HepG2 (cell line): ENCODE data around the gene NGEF. TPM values are rescaled to one million over a fixed set of nuclear protein-coding genes. Genes with fewer than 3 reads are reported as not detected.
A peak's percentile ranks its signal among the peaks of the same experiment; 100 is the strongest.

Source experiments
- ARNTL ChIP-seq: sonication (generic); formaldehyde crosslinking; IDR thresholded peaks from 2 replicates; pipeline ENCODE4 v1.4.0; 2020; ENCODE audit warnings: mild to moderate bottlenecking, missing genetic modification reagents
- CERS6 ChIP-seq: sonication (generic); formaldehyde crosslinking; IDR thresholded peaks from 2 replicates; pipeline ENCODE4 v1.5.0; 2020; ENCODE audit warnings: missing genetic modification reagents
- CSRNP2 ChIP-seq: sonication (generic); formaldehyde crosslinking; conservative IDR thresholded peaks from 2 replicates; pipeline ENCODE4 v1.8.0; 2022; ENCODE audit warnings: low read depth, missing genetic modification reagents
- ESRRA ChIP-seq: sonication (generic); formaldehyde crosslinking; IDR thresholded peaks from 2 replicates; pipeline ENCODE4 v1.5.1; 2020; ENCODE audit warnings: mild to moderate bottlenecking, low read depth, missing genetic modification reagents
- FOXA3 ChIP-seq: IDR thresholded peaks from 2 replicates; pipeline ENCODE4 v1.6.1; 2016; ENCODE audit warnings: missing genetic modification reagents, missing compliant biosample characterization
- FOXK1 ChIP-seq: sonication (generic); formaldehyde crosslinking; IDR thresholded peaks from 2 replicates; pipeline ENCODE4 v1.4.0; 2020; ENCODE audit warnings: low read depth, missing genetic modification reagents, borderline replicate concordance
- IRF2 ChIP-seq: IDR thresholded peaks from 2 replicates; pipeline ENCODE4 v1.6.1; 2018; ENCODE audit warnings: missing genetic modification reagents, missing compliant biosample characterization
- MXI1 ChIP-seq: IDR thresholded peaks from 3 replicates; pipeline ENCODE4 v1.6.1; 2012; ENCODE audit warnings: low read depth, low read length, inconsistent platforms, borderline replicate concordance
- NFKBIZ ChIP-seq: IDR thresholded peaks from 2 replicates; pipeline ENCODE4 v1.6.1; 2018; ENCODE audit warnings: missing genetic modification reagents, missing compliant biosample characterization
- NONO ChIP-seq, 2 experiments: fragments of 450-650 bp in 1 of 2; sonication (generic) in 1 of 2; formaldehyde crosslinking in 1 of 2; IDR thresholded peaks in 1 of 2; conservative IDR thresholded peaks in 1 of 2; 2 replicates each; pipeline versions ENCODE4 v1.6.1 to v1.8.0; 2017 to 2022; ENCODE audit warnings: mild to moderate bottlenecking in 1 of 2, missing genetic modification reagents in 1 of 2, moderate library complexity in 1 of 2
- NR2C2 ChIP-seq: sonication (generic); formaldehyde crosslinking; IDR thresholded peaks from 2 replicates; pipeline ENCODE4 v1.4.0; 2020; ENCODE audit warnings: missing genetic modification reagents, mild to moderate bottlenecking, moderate library complexity, borderline replicate concordance
- POLR2G ChIP-seq: fragments of 200-400 bp; formaldehyde crosslinking; IDR thresholded peaks from 2 replicates; pipeline ENCODE4 v1.6.1; 2018; ENCODE audit warnings: mild to moderate bottlenecking, low read depth, low read length, moderate library complexity
- PRPF4 ChIP-seq: fragments of 200-400 bp; formaldehyde crosslinking; IDR thresholded peaks from 2 replicates; pipeline ENCODE4 v1.6.1; 2016; ENCODE audit warnings: low read length, low read depth; ENCODE audit not compliant: poor library complexity, severe bottlenecking
- SMAD9 ChIP-seq: sonication (generic); formaldehyde crosslinking; IDR thresholded peaks from 2 replicates; pipeline ENCODE4 v1.5.1; 2020; ENCODE audit warnings: mild to moderate bottlenecking, missing genetic modification reagents
- TAF1 ChIP-seq: sonication (generic); formaldehyde crosslinking; IDR thresholded peaks from 2 replicates; pipeline ENCODE4 v1.4.0; 2020; ENCODE audit warnings: missing genetic modification reagents
- TIGD3 ChIP-seq: sonication (generic); formaldehyde crosslinking; IDR thresholded peaks from 2 replicates; pipeline ENCODE4 v1.5.1; 2020; ENCODE audit warnings: mild to moderate bottlenecking, missing genetic modification reagents, borderline replicate concordance
- ZGPAT ChIP-seq: IDR thresholded peaks from 2 replicates; pipeline ENCODE4 v1.6.1; 2016; ENCODE audit warnings: mild to moderate bottlenecking
- ZKSCAN5 ChIP-seq: sonication (generic); formaldehyde crosslinking; IDR thresholded peaks from 2 replicates; pipeline ENCODE4 v1.5.1; 2020; ENCODE audit warnings: mild to moderate bottlenecking, missing genetic modification reagents
- ZNF205 ChIP-seq: IDR thresholded peaks from 2 replicates; pipeline ENCODE4 v1.6.1; 2018; ENCODE audit warnings: missing biosample characterization, missing genetic modification reagents
- ZNF280B ChIP-seq: sonication (generic); formaldehyde crosslinking; IDR thresholded peaks from 2 replicates; pipeline ENCODE4 v1.5.0; 2020; ENCODE audit warnings: missing genetic modification reagents, mild to moderate bottlenecking, borderline replicate concordance
- ZNF567 ChIP-seq: sonication (generic); formaldehyde crosslinking; IDR thresholded peaks from 2 replicates; pipeline ENCODE4 v1.8.1; 2023; ENCODE audit warnings: mild to moderate bottlenecking, missing genetic modification reagents, borderline replicate concordance
- ZNF781 ChIP-seq: sonication (generic); formaldehyde crosslinking; IDR thresholded peaks from 2 replicates; pipeline ENCODE4 v1.5.1; 2020; ENCODE audit warnings: borderline replicate concordance, mild to moderate bottlenecking, missing genetic modification reagents; ENCODE audit errors: not compliant biosample characterization
- ZNF816 ChIP-seq: sonication (generic); formaldehyde crosslinking; IDR thresholded peaks from 2 replicates; pipeline ENCODE4 v1.8.0; 2022; ENCODE audit warnings: missing genetic modification reagents, mild to moderate bottlenecking, borderline replicate concordance
- polyA plus RNA-seq, 8 experiments: library from polyadenylated mRNA; depleted of rRNA in 3 of 8; stranded (reverse) in 7 of 8; unstranded in 1 of 8; fragments of >200 nt; fragmentation: Illumina TruSeq in 4 of 8; extraction: Trizol in 4 of 8; gene quantifications; 2 replicates each; pipeline versions ENCODE4 v1.2.1 to v1.2.3, GENCODE V29; 2011 to 2016; ENCODE audit warnings: low read depth in 4 of 8, missing spikeins in 1 of 8, mixed read lengths in 1 of 8; ENCODE audit not compliant: insufficient read depth in 1 of 8
- total RNA-seq, 5 experiments: library from RNA; depleted of rRNA; stranded (reverse); fragments of >200 nt; fragmentation: Illumina TruSeq; extraction: Trizol; gene quantifications; 2 replicates each; pipeline ENCODE4 v1.2.3, GENCODE V29; 2016; ENCODE audit warnings: low read depth in 1 of 5

The NGEF gene
- total and polyA plus RNA-seq, 2 of the 13 experiments (the other 11 are each of a cell fraction or from before 2014, with no cell fraction given), result 14.4 to 36.9 TPM

- 0 out of 2 replicates have a peak, but pooled peaks have one; percentile 9 for TF ChIP-seq NR2C2
- no peak for TF ChIP-seq IRF2 (CRISPR knock-in tag)
- TF ChIP-seq TIGD3 (CRISPR knock-in tag), result no peak
- TF ChIP-seq MXI1, result no peak
- no peak; the same call in 1 of the 2 replicates for TF ChIP-seq ZNF205 (CRISPR knock-in tag)
- no peak for TF ChIP-seq NFKBIZ (CRISPR knock-in tag)
- TF ChIP-seq SMAD9 (CRISPR knock-in tag), result 0 out of 2 replicates have a peak, but pooled peaks have one; percentile 37
- TF ChIP-seq CERS6, result no peak
- no peak for TF ChIP-seq ZKSCAN5
- no peak for TF ChIP-seq FOXK1 (CRISPR knock-in tag)
- TF ChIP-seq PRPF4, result no peak
- TF ChIP-seq NONO (IDR thresholded peaks at IDR 0.05), result no peak
- TF ChIP-seq NONO (CRISPR knock-in tag; conservative IDR thresholded peaks at IDR 0.05), result 0 out of 2 replicates have a peak, but pooled peaks have one; percentile 64
- 0 out of 2 replicates have a peak, but pooled peaks have one; percentile 55 for TF ChIP-seq ZNF567
- TF ChIP-seq ESRRA (CRISPR knock-in tag), result peak; percentile 18; the same call in 1 of the 2 replicates
- TF ChIP-seq ZGPAT, result no peak
- 0 out of 2 replicates have a peak, but pooled peaks have one; percentile 12 for TF ChIP-seq FOXA3 (CRISPR knock-in tag)
- 0 out of 2 replicates have a peak, but pooled peaks have one; percentile 52 for TF ChIP-seq ARNTL (CRISPR knock-in tag)
- 0 out of 2 replicates have a peak, but pooled peaks have one; percentile 22 for TF ChIP-seq POLR2G
- TF ChIP-seq ZNF280B (CRISPR knock-in tag), result no peak; the same call in 1 of the 2 replicates
- peak; percentile 48; the same call in 1 of the 2 replicates for TF ChIP-seq TAF1 (CRISPR knock-in tag)
- no peak for TF ChIP-seq ZNF816 (CRISPR knock-in tag)
- no peak for TF ChIP-seq ZNF781 (CRISPR knock-in tag)
- no peak; the same call in 1 of the 2 replicates for TF ChIP-seq CSRNP2 (CRISPR knock-in tag)
Observed at GRCh38 chr2:233060501-233060979, 47.5 kb upstream of the NGEF start (continued).
